Ectodermal cell (in vitro differentiated cells): ENCODE measurements around the gene NPR3.

Experiments used
- H3K27ac ChIP-seq: 2 replicates; pipeline ENCODE4 v1.7.0; 2013; ENCODE audit warnings: mild to moderate bottlenecking, low read depth, low read length; ENCODE audit not compliant: insufficient read depth, poor library complexity, severe bottlenecking
- H3K27me3 ChIP-seq: 2 replicates; pipeline ENCODE4 v1.7.0; 2013; ENCODE audit warnings: mild to moderate bottlenecking, low read length; ENCODE audit not compliant: insufficient read depth, control insufficient read depth, poor library complexity, severe bottlenecking
- H3K36me3 ChIP-seq: one replicate; pipeline ENCODE4 v1.7.0; 2013; ENCODE audit warnings: low read length; ENCODE audit not compliant: control insufficient read depth, insufficient read depth
- H3K4me1 ChIP-seq: one replicate; pipeline ENCODE4 v1.7.0; 2013; ENCODE audit warnings: low read length; ENCODE audit not compliant: control insufficient read depth, insufficient read depth
- H3K4me3 ChIP-seq: 2 replicates; pipeline ENCODE4 v1.7.0; 2013; ENCODE audit warnings: low read depth, low read length, control low read depth; ENCODE audit not compliant: insufficient read depth
- H3K9me3 ChIP-seq: 2 replicates; pipeline ENCODE4 v1.7.0; 2013; ENCODE audit warnings: mild to moderate bottlenecking, low read length, moderate library complexity; ENCODE audit not compliant: control insufficient read depth
- WGBS, 2 experiments: methylation state at CpG; one replicate each; pipeline ENCODE4 v1.1.7; 2013; ENCODE audit warnings: missing lambda C conversion rate in 2 of 2; 5-methylcytosine and 5-hydroxymethylcytosine counted together

Gene NPR3

GRCh38 chr5:32711681-32712480 is 760 bp downstream of the NPR3 start:
- peaks cover 89% of the 10 kb centered on the region for H3K27me3 ChIP-seq
- peak overlapping the region; percentile 21 for H3K4me3 ChIP-seq

GRCh38 chr5:32712481-32713360 is 1.6 kb downstream of the NPR3 start:
- Histone ChIP-seq H3K4me3 (peak overlapping the region; percentile 21), H3K27ac (no peak overlapping the region), H3K36me3 (no peaks in the 10 kb centered on the region), H3K9me3 (no peaks in the 10 kb centered on the region), H3K4me1 (peaks cover 14% of the 10 kb centered on the region), H3K27me3 (peaks cover 87% of the 10 kb centered on the region)
- WGBS, 2 experiments = 14 to 15% methylated on average over 56 of the region's 56 CpGs

More at GRCh38 chr5:32711681-32712480, 760 bp downstream of the NPR3 start:
- WGBS, 2 experiments = 4% methylated on average over 76 of the region's 76 CpGs
- Histone ChIP-seq H3K9me3 (no peaks in the 10 kb centered on the region), H3K27ac (no peak overlapping the region), H3K4me1 (peaks cover 14% of the 10 kb centered on the region), H3K36me3 (no peaks in the 10 kb centered on the region)

GRCh38 chr5:32713361-32713769 is 2.2 kb downstream of the NPR3 start:
- H3K4me3 ChIP-seq = peak overlapping the region; percentile 12
- no peak overlapping the region for H3K27ac ChIP-seq
- H3K36me3 ChIP-seq = no peaks in the 10 kb centered on the region
- peaks cover 14% of the 10 kb centered on the region for H3K4me1 ChIP-seq
- H3K27me3 ChIP-seq = peaks cover 80% of the 10 kb centered on the region
- H3K9me3 ChIP-seq = no peaks in the 10 kb centered on the region
- WGBS, 2 experiments = 15 to 16% methylated on average over 30 of the region's 30 CpGs

- peak overlapping the region; percentile 12 for H3K4me3 ChIP-seq
- peaks cover 75% of the 10 kb centered on the region for H3K27me3 ChIP-seq
- 12% methylated on average over 37 of the region's 37 CpGs for WGBS, 2 experiments
These were observed 2.8 kb downstream of the NPR3 start for GRCh38 chr5:32713770-32714381.

GRCh38 chr5:32714836-32715235 is 3.7 kb downstream of the NPR3 start:
- Histone ChIP-seq H3K36me3 (no peaks in the 10 kb centered on the region), H3K4me1 (peaks cover 14% of the 10 kb centered on the region), H3K9me3 (no peaks in the 10 kb centered on the region), H3K4me3 (no peak overlapping the region), H3K27ac (no peak overlapping the region), H3K27me3 (peaks cover 66% of the 10 kb centered on the region)
- 70 to 89% methylated on average over 3 to 4 of the region's 4 CpGs for WGBS, 2 experiments

More at GRCh38 chr5:32713770-32714381, 2.8 kb downstream of the NPR3 start:
- no peaks in the 10 kb centered on the region for H3K36me3 ChIP-seq
- peaks cover 14% of the 10 kb centered on the region for H3K4me1 ChIP-seq
- no peaks in the 10 kb centered on the region for H3K9me3 ChIP-seq
- H3K27ac ChIP-seq = no peak overlapping the region

- no peak overlapping the region for H3K27ac ChIP-seq
- H3K4me1 ChIP-seq = no peaks in the 10 kb centered on the region
- H3K9me3 ChIP-seq = no peaks in the 10 kb centered on the region
- H3K4me3 ChIP-seq = no peak overlapping the region
- peaks cover 11% of the 10 kb centered on the region for H3K27me3 ChIP-seq
- H3K36me3 ChIP-seq = no peaks in the 10 kb centered on the region
- 85 to 86% methylated on average over 1 to 2 of the region's 2 CpGs for WGBS, 2 experiments
These were observed 9.2 kb downstream of the NPR3 start for GRCh38 chr5:32720300-32720699.

GRCh38 chr5:32721626-32722025 is 10.5 kb downstream of the NPR3 start:
- H3K27ac ChIP-seq = no peak overlapping the region

GRCh38 chr5:32722957-32723356 is 11.8 kb downstream of the NPR3 start:
- no peaks in the 10 kb centered on the region for H3K36me3 ChIP-seq
- no peaks in the 10 kb centered on the region for H3K9me3 ChIP-seq
- H3K4me1 ChIP-seq = no peaks in the 10 kb centered on the region
- WGBS, 2 experiments = 91 to 95% methylated on average over 7 of the region's 7 CpGs
- no peaks in the 10 kb centered on the region for H3K27me3 ChIP-seq
- no peak overlapping the region for H3K4me3 ChIP-seq
- H3K27ac ChIP-seq = no peak overlapping the region

More at GRCh38 chr5:32721626-32722025, 10.5 kb downstream of the NPR3 start:
- Histone ChIP-seq H3K4me3 (no peak overlapping the region), H3K9me3 (no peaks in the 10 kb centered on the region), H3K27me3 (no peaks in the 10 kb centered on the region), H3K36me3 (no peaks in the 10 kb centered on the region), H3K4me1 (no peaks in the 10 kb centered on the region)

- no peak overlapping the region for H3K4me3 ChIP-seq
- H3K27me3 ChIP-seq = no peaks in the 10 kb centered on the region
- H3K36me3 ChIP-seq = no peaks in the 10 kb centered on the region
- H3K4me1 ChIP-seq = no peaks in the 10 kb centered on the region
- 94 to 95% methylated on average over 7 of the region's 7 CpGs for WGBS, 2 experiments
- H3K27ac ChIP-seq = no peak overlapping the region
- H3K9me3 ChIP-seq = no peaks in the 10 kb centered on the region
These were observed 13.4 kb downstream of the NPR3 start for GRCh38 chr5:32724526-32724925.

GRCh38 chr5:32726086-32726557 is 15.0 kb downstream of the NPR3 start:
- no peaks in the 10 kb centered on the region for H3K9me3 ChIP-seq
- 97 to 100% methylated on average over 2 to 3 of the region's 3 CpGs for WGBS, 2 experiments

More at GRCh38 chr5:32726086-32726557, 15.0 kb downstream of the NPR3 start:
- no peaks in the 10 kb centered on the region for H3K27me3 ChIP-seq
- H3K36me3 ChIP-seq = no peaks in the 10 kb centered on the region
- no peak overlapping the region for H3K4me3 ChIP-seq
- no peaks in the 10 kb centered on the region for H3K4me1 ChIP-seq
- no peak overlapping the region for H3K27ac ChIP-seq
